Measurements from ENCODE around the gene CAMK2D. TPM values are rescaled to one million over a fixed set of nuclear protein-coding genes. Genes with fewer than 3 reads are reported as not detected.
A peak's percentile ranks its signal among the peaks of the same experiment; 100 is the strongest.
"Not testable (repeated sequence)": the region's sequence is repeated elsewhere in the genome, so short reads cannot be mapped to it uniquely, and the experiment has no call there.

Gene CAMK2D
- total and polyA plus RNA-seq, 4 experiments from 2014 or later = 15.5 to 36.4 (median 24.0) TPM

GRCh38 chr4:113689394-113689793, 72.1 kb downstream of the CAMK2D start:
- Mint-ChIP-seq H3K4me1 (peaks cover 45 to 55% (median 47%) of the 10 kb centered on the region in 4 donors), H3K4me3 (no peak overlapping the region), H3K27me3 (no peaks in the 10 kb centered on the region), H3K36me3 (peaks cover 8 to 12% of the 10 kb centered on the region in 2 donors), H3K27ac (peak overlapping the region in 3 of 7 donors; percentile 3 to 64 (median 20)), H3K9me3 (no peaks in the 10 kb centered on the region)
- intact Hi-C loops (cut with micrococcal nuclease) = no loop called here
- ChIA-PET CTCF (ENCODE audit: partially characterized antibody) (interaction anchor here (1.2 to 1.7 kb wide), 2 partner anchors 14 to 141 kb away, joined by 3 read pairs; no protein-coding TSS in a partner anchor), POLR2A (ENCODE audit: partially characterized antibody) (interaction anchor here (0.6 kb wide), 1 partner anchor 12 kb away, joined by 3 read pairs; no protein-coding TSS in a partner anchor)
- H3K9me3 ChIP-seq (ENCODE audit: control insufficient read depth in 1 of 2, low read length in 2 of 2) = no peaks in the 10 kb centered on the region
- DNase-seq = no peak
- H3K27me3 ChIP-seq (ENCODE audit: insufficient read depth, low read length) = no peaks in the 10 kb centered on the region
- no peak overlapping the region for H3K27ac ChIP-seq (ENCODE audit: low read depth, low read length)
- no peak overlapping the region for H3K4me3 ChIP-seq (ENCODE audit: low read length in 2 of 2)
- H3K4me1 ChIP-seq (ENCODE audit: insufficient read depth, low read length) = peaks cover 36% of the 10 kb centered on the region
- no peaks in the 10 kb centered on the region for H3K36me3 ChIP-seq (ENCODE audit: insufficient read depth, low read length)

- H3K36me3 ChIP-seq (ENCODE audit: insufficient read depth, low read length) = no peaks in the 10 kb centered on the region
- DNase-seq = peak in 2 of 5 donors; percentile 11 to 12
- intact Hi-C loops (cut with micrococcal nuclease) = no loop called here
- no peaks in the 10 kb centered on the region for H3K27me3 ChIP-seq (ENCODE audit: insufficient read depth, low read length)
- H3K4me3 ChIP-seq (ENCODE audit: low read length in 2 of 2) = no peak overlapping the region
- no peak overlapping the region for H3K27ac ChIP-seq (ENCODE audit: low read depth, low read length)
- no peaks in the 10 kb centered on the region for H3K9me3 ChIP-seq (ENCODE audit: control insufficient read depth in 1 of 2, low read length in 2 of 2)
- Mint-ChIP-seq H3K4me3 (no peak overlapping the region), H3K9me3 (no peaks in the 10 kb centered on the region), H3K4me1 (peaks cover 48 to 65% (median 58%) of the 10 kb centered on the region in 4 donors), H3K36me3 (peaks cover 8 to 12% of the 10 kb centered on the region in 2 donors), H3K27me3 (no peaks in the 10 kb centered on the region), H3K27ac (peak overlapping the region in 1 of 7 donors; percentile 57)
- ChIA-PET POLR2A (ENCODE audit: partially characterized antibody) (no interaction called here), CTCF (ENCODE audit: partially characterized antibody) (no interaction called here)
- peaks cover 40% of the 10 kb centered on the region for H3K4me1 ChIP-seq (ENCODE audit: insufficient read depth, low read length)
Measured at GRCh38 chr4:113687067-113687718, 74.3 kb downstream of the CAMK2D start.

GRCh38 chr4:113685157-113685556, 76.4 kb downstream of the CAMK2D start:
- H3K27me3 ChIP-seq (ENCODE audit: insufficient read depth, low read length); DNase-seq; H3K27ac ChIP-seq (ENCODE audit: low read depth, low read length); intact Hi-C loops (cut with micrococcal nuclease); H3K9me3 Mint-ChIP-seq; H3K4me3 ChIP-seq (ENCODE audit: low read length in 2 of 2); H3K9me3 ChIP-seq (ENCODE audit: control insufficient read depth in 1 of 2, low read length in 2 of 2); H3K36me3 ChIP-seq (ENCODE audit: insufficient read depth, low read length); H3K27me3 Mint-ChIP-seq: not testable (repeated sequence)
- ChIA-PET POLR2A (ENCODE audit: partially characterized antibody) (interaction anchor here (1.0 kb wide), 1 partner anchor 77 kb away, joined by 3 read pairs; no protein-coding TSS in a partner anchor), CTCF (ENCODE audit: partially characterized antibody) (interaction anchor here (2.3 kb wide), 1 partner anchor 9 kb away, joined by 7 read pairs; no protein-coding TSS in a partner anchor)
- H3K4me1 ChIP-seq (ENCODE audit: insufficient read depth, low read length) = peaks cover 40% of the 10 kb centered on the region
- H3K4me1 Mint-ChIP-seq = peaks cover 44 to 59% (median 50%) of the 10 kb centered on the region in 4 donors
- peak overlapping the region in 4 of 7 donors; percentile 63 to 90 (median 76) for H3K27ac Mint-ChIP-seq
- peak overlapping the region in 2 of 8 donors; percentile 46 to 53 for H3K4me3 Mint-ChIP-seq
- H3K36me3 Mint-ChIP-seq = peaks cover 18% of the 10 kb centered on the region in 2 donors

GRCh38 chr4:113684534-113685091, 76.9 kb downstream of the CAMK2D start:
- Histone ChIP-seq H3K27me3 (ENCODE audit: insufficient read depth, low read length) (no peaks in the 10 kb centered on the region), H3K9me3 (ENCODE audit: control insufficient read depth in 1 of 2, low read length in 2 of 2) (no peaks in the 10 kb centered on the region), H3K36me3 (ENCODE audit: insufficient read depth, low read length) (no peaks in the 10 kb centered on the region), H3K4me1 (ENCODE audit: insufficient read depth, low read length) (peaks cover 40% of the 10 kb centered on the region), H3K27ac (ENCODE audit: low read depth, low read length) (no peak overlapping the region), H3K4me3 (ENCODE audit: low read length in 2 of 2) (no peak overlapping the region)
- CTCF ChIA-PET (ENCODE audit: partially characterized antibody) = interaction anchor here (2.3 kb wide), 1 partner anchor 10 kb away, joined by 7 read pairs; no protein-coding TSS in a partner anchor
- peaks cover 0 to 5% (median 2%) of the 10 kb centered on the region in 8 donors for H3K9me3 Mint-ChIP-seq
- peak overlapping the region in 4 of 8 donors; percentile 12 to 82 (median 50) for H3K4me3 Mint-ChIP-seq
- peaks cover 18% of the 10 kb centered on the region in 2 donors for H3K36me3 Mint-ChIP-seq
- H3K27ac Mint-ChIP-seq = peak overlapping the region in 6 of 7 donors; percentile 48 to 96 (median 83)
- H3K4me1 Mint-ChIP-seq = peaks cover 42 to 54% (median 47%) of the 10 kb centered on the region in 4 donors
- POLR2A ChIA-PET (ENCODE audit: partially characterized antibody) = interaction anchor here (1.0 to 2.0 kb wide), 2 partner anchors 76 to 78 kb away, joined by 3 to 8 read pairs; no protein-coding TSS in a partner anchor
- intact Hi-C loops (cut with micrococcal nuclease) = loop anchor here (5.0 kb wide), 2 partner anchors 137 to 223 kb away; no protein-coding TSS in a partner anchor
- no peak for DNase-seq
- no peaks in the 10 kb centered on the region for H3K27me3 Mint-ChIP-seq

- Histone ChIP-seq H3K27ac (ENCODE audit: low read depth, low read length) (no peak overlapping the region), H3K4me1 (ENCODE audit: insufficient read depth, low read length) (peaks cover 41% of the 10 kb centered on the region), H3K27me3 (ENCODE audit: insufficient read depth, low read length) (no peaks in the 10 kb centered on the region), H3K4me3 (ENCODE audit: low read length in 2 of 2) (no peak overlapping the region), H3K36me3 (ENCODE audit: insufficient read depth, low read length) (no peaks in the 10 kb centered on the region), H3K9me3 (ENCODE audit: control insufficient read depth in 1 of 2, low read length in 2 of 2) (no peaks in the 10 kb centered on the region)
- Mint-ChIP-seq H3K27me3 (no peaks in the 10 kb centered on the region), H3K36me3 (peaks cover 11 to 18% of the 10 kb centered on the region in 2 donors), H3K4me3 (peak overlapping the region; percentile 39 to 82 (median 54)), H3K27ac (peak overlapping the region; percentile 63 to 96 (median 83)), H3K9me3 (peaks cover 0 to 5% (median 2%) of the 10 kb centered on the region in 8 donors), H3K4me1 (peaks cover 37 to 45% (median 41%) of the 10 kb centered on the region in 4 donors)
- intact Hi-C loops (cut with micrococcal nuclease) = loop anchor here (1.0 to 5.0 kb wide), 5 partner anchors 10 to 224 kb away; no protein-coding TSS in a partner anchor
- ChIA-PET POLR2A (ENCODE audit: partially characterized antibody) (interaction anchor here (2.0 kb wide), 1 partner anchor 77 kb away, joined by 8 read pairs; no protein-coding TSS in a partner anchor), CTCF (ENCODE audit: partially characterized antibody) (interaction anchor here (1.5 kb wide), 1 partner anchor 78 kb away, joined by 4 read pairs; no protein-coding TSS in a partner anchor)
- peak; percentile 58 to 83 (median 67) for DNase-seq
Measured at GRCh38 chr4:113682730-113683537, 78.6 kb downstream of the CAMK2D start.

- Mint-ChIP-seq H3K9me3 (peaks cover 0 to 5% (median 2%) of the 10 kb centered on the region in 8 donors), H3K4me1 (peaks cover 38 to 54% (median 44%) of the 10 kb centered on the region in 4 donors), H3K36me3 (peaks cover 19 to 31% of the 10 kb centered on the region in 2 donors), H3K4me3 (no peak overlapping the region), H3K27me3 (no peaks in the 10 kb centered on the region), H3K27ac (peak overlapping the region in 2 of 7 donors; percentile 10 to 58)
- ChIA-PET POLR2A (ENCODE audit: partially characterized antibody) (interaction anchor here (1.2 kb wide), 1 partner anchor 80 kb away, joined by 4 read pairs; no protein-coding TSS in a partner anchor), CTCF (ENCODE audit: partially characterized antibody) (interaction anchor here (1.2 to 1.5 kb wide), 3 partner anchors 12 to 43 kb away, joined by 3 to 5 read pairs (median 3); no protein-coding TSS in a partner anchor)
- DNase-seq = no peak
- H3K27ac ChIP-seq (ENCODE audit: low read depth, low read length) = no peak overlapping the region
- H3K36me3 ChIP-seq (ENCODE audit: insufficient read depth, low read length) = no peaks in the 10 kb centered on the region
- H3K9me3 ChIP-seq (ENCODE audit: control insufficient read depth in 1 of 2, low read length in 2 of 2) = no peaks in the 10 kb centered on the region
- H3K27me3 ChIP-seq (ENCODE audit: insufficient read depth, low read length) = no peaks in the 10 kb centered on the region
- H3K4me1 ChIP-seq (ENCODE audit: insufficient read depth, low read length) = peaks cover 36% of the 10 kb centered on the region
- intact Hi-C loops (cut with micrococcal nuclease) = loop anchor here (5.0 kb wide), 1 partner anchor 41 kb away; no protein-coding TSS in a partner anchor
- H3K4me3 ChIP-seq (ENCODE audit: low read length in 2 of 2) = no peak overlapping the region
Measured at GRCh38 chr4:113678641-113679040, 82.9 kb downstream of the CAMK2D start.

Data from CD4-positive, alpha-beta memory T cell (primary cell).